HepG2 (cell line): ENCODE measurements around the gene ENDOG. TPM values are rescaled to one million over a fixed set of nuclear protein-coding genes. Genes with fewer than 3 reads are reported as not detected.

ENCODE experiments used
- ARNT2 ChIP-seq: sonication (generic); formaldehyde crosslinking; IDR thresholded peaks from 2 replicates; pipeline ENCODE4 v1.8.0; 2022; ENCODE audit warnings: mild to moderate bottlenecking, low read depth, missing genetic modification reagents, moderate library complexity
- HBP1 ChIP-seq: IDR thresholded peaks from 2 replicates; pipeline ENCODE4 v1.6.1; 2016; ENCODE audit warnings: low read depth, control low read depth
- MATR3 ChIP-seq: sonication (generic); formaldehyde crosslinking; IDR thresholded peaks from 2 replicates; pipeline ENCODE4 v1.4.0; 2020; ENCODE audit warnings: missing genetic modification reagents
- SALL1 ChIP-seq: sonication (generic); formaldehyde crosslinking; IDR thresholded peaks from 2 replicates; pipeline ENCODE4 v1.8.0; 2022; ENCODE audit warnings: mild to moderate bottlenecking, missing genetic modification reagents
- TRIM22 ChIP-seq: fragments of 450-650 bp; IDR thresholded peaks from 2 replicates; pipeline ENCODE4 v1.6.1; 2017
- YY1 ChIP-seq: IDR thresholded peaks from 2 replicates; pipeline ENCODE4 v1.6.1; 2011; ENCODE audit warnings: low read length, low read depth, moderate library complexity, mild to moderate bottlenecking; ENCODE audit not compliant: insufficient read depth, insufficient replicate concordance
- ZBED4 ChIP-seq: sonication (generic); formaldehyde crosslinking; IDR thresholded peaks from 2 replicates; pipeline ENCODE4 v1.4.0; 2020; ENCODE audit warnings: missing genetic modification reagents, borderline replicate concordance
- ZMYM4 ChIP-seq: sonication (generic); formaldehyde crosslinking; IDR thresholded peaks from 2 replicates; pipeline ENCODE4 v1.8.1; 2023; ENCODE audit warnings: mild to moderate bottlenecking, missing genetic modification reagents
- ZNF136 ChIP-seq: sonication (generic); formaldehyde crosslinking; IDR thresholded peaks from 2 replicates; pipeline ENCODE4 v1.8.1; 2022; ENCODE audit warnings: low read depth, mild to moderate bottlenecking, moderate library complexity, missing genetic modification reagents
- ZNF251 ChIP-seq: sonication (generic); formaldehyde crosslinking; IDR thresholded peaks from 2 replicates; pipeline ENCODE4 v1.9.0; 2021; ENCODE audit warnings: mild to moderate bottlenecking, missing genetic modification reagents
- ZNF275 ChIP-seq: sonication (generic); formaldehyde crosslinking; IDR thresholded peaks from 2 replicates; pipeline ENCODE4 v1.8.0; 2022; ENCODE audit warnings: missing genetic modification reagents, mild to moderate bottlenecking, inconsistent platforms, borderline replicate concordance
- ZNF296 ChIP-seq: sonication (generic); formaldehyde crosslinking; conservative IDR thresholded peaks from 2 replicates; pipeline ENCODE4 v1.5.0; 2020; ENCODE audit warnings: mild to moderate bottlenecking, missing genetic modification reagents
- ZNF44 ChIP-seq: sonication (generic); formaldehyde crosslinking; IDR thresholded peaks from 2 replicates; pipeline ENCODE4 v1.5.1; 2020; ENCODE audit warnings: mild to moderate bottlenecking, missing genetic modification reagents
- ZNF512B ChIP-seq: sonication (generic); formaldehyde crosslinking; IDR thresholded peaks from 2 replicates; pipeline ENCODE4 v1.5.1; 2020; ENCODE audit warnings: missing genetic modification reagents, mild to moderate bottlenecking, borderline replicate concordance
- ZNF546 ChIP-seq: sonication (generic); formaldehyde crosslinking; conservative IDR thresholded peaks from 2 replicates; pipeline ENCODE4 v1.8.1; 2023; ENCODE audit warnings: mild to moderate bottlenecking, missing genetic modification reagents
- ZNF572 ChIP-seq: sonication (generic); formaldehyde crosslinking; IDR thresholded peaks from 2 replicates; pipeline ENCODE4 v1.5.1; 2020; ENCODE audit warnings: mild to moderate bottlenecking, missing genetic modification reagents
- ZNF644 ChIP-seq: IDR thresholded peaks from 2 replicates; pipeline ENCODE4 v1.6.1; 2016; ENCODE audit warnings: low read depth
- polyA plus RNA-seq, 8 experiments: library from polyadenylated mRNA; depleted of rRNA in 3 of 8; stranded (reverse) in 7 of 8; unstranded in 1 of 8; fragments of >200 nt; fragmentation: Illumina TruSeq in 4 of 8; extraction: Trizol in 4 of 8; gene quantifications; 2 replicates each; pipeline versions ENCODE4 v1.2.1 to v1.2.3, GENCODE V29; 2011 to 2016; ENCODE audit warnings: low read depth in 4 of 8, missing spikeins in 1 of 8, mixed read lengths in 1 of 8; ENCODE audit not compliant: insufficient read depth in 1 of 8
- total RNA-seq, 5 experiments: library from RNA; depleted of rRNA; stranded (reverse); fragments of >200 nt; fragmentation: Illumina TruSeq; extraction: Trizol; gene quantifications; 2 replicates each; pipeline ENCODE4 v1.2.3, GENCODE V29; 2016; ENCODE audit warnings: low read depth in 1 of 5

ENDOG gene
- total and polyA plus RNA-seq, 2 of the 13 experiments (the other 11 are each of a cell fraction or from before 2014, with no cell fraction given), result 26.3 to 28.8 TPM

- TF ChIP-seq ZNF512B (CRISPR knock-in tag) (no peak), ZNF644 (CRISPR knock-in tag) (no peak), ARNT2 (CRISPR knock-in tag) (peak; percentile 98), ZNF251 (CRISPR knock-in tag) (no peak), ZNF546 (CRISPR knock-in tag) (0 out of 2 replicates have a peak, but pooled peaks have one; percentile 61), ZNF275 (CRISPR knock-in tag) (0 out of 2 replicates have a peak, but pooled peaks have one; percentile 44), MATR3 (CRISPR knock-in tag) (no peak), ZBED4 (CRISPR knock-in tag) (peak; percentile 90), ZNF572 (no peak), YY1 (peak; percentile 85), ZMYM4 (CRISPR knock-in tag) (peak; percentile 94), SALL1 (CRISPR knock-in tag) (peak; percentile 95), HBP1 (peak; percentile 95; the same call in 1 of the 2 replicates), ZNF136 (CRISPR knock-in tag) (0 out of 2 replicates have a peak, but pooled peaks have one; percentile 79), TRIM22 (no peak), ZNF44 (CRISPR knock-in tag) (0 out of 2 replicates have a peak, but pooled peaks have one; percentile 21), ZNF296 (CRISPR knock-in tag) (no peak)
These were observed 31.4 kb upstream of the ENDOG start, which contains the start of gene TBC1D13 (continued) for GRCh38 chr9:128786681-128787601.
